Hematopoietic multipotent progenitor cell (in vitro differentiated cells): Measurements from ENCODE around the gene HGD. TPM values are rescaled to one million over a fixed set of nuclear protein-coding genes. Genes with fewer than 3 reads are reported as not detected.
"Not testable (repeated sequence)": the region's sequence is repeated elsewhere in the genome, so short reads cannot be mapped to it uniquely, and the experiment has no call there.

ENCODE experiments used
- DNase-seq, 3 donors: peaks; one replicate each; pipeline ENCODE4 v3.0.0-alpha.2; 2011 to 2015; ENCODE audit warnings: low read depth in 2 of 3, low spot score in 2 of 3
- total RNA-seq: library from RNA; depleted of rRNA; stranded (reverse); fragments of >200 nt; gene quantifications from one replicate; pipeline ENCODE4 v1.2.3, GENCODE V29; 2012

HGD gene
- total RNA-seq, 1 donor, result not detected

- DNase-seq, result no peak
These were observed 40.3 kb downstream of the HGD start for GRCh38 chr3:120641696-120642246.

- DNase-seq, result no peak
These were observed 41.8 kb downstream of the HGD start for GRCh38 chr3:120640231-120640630.

- not testable (repeated sequence) for DNase-seq
These were observed 43.2 kb downstream of the HGD start for GRCh38 chr3:120638820-120639219.

GRCh38 chr3:120637851-120638559, 44.0 kb downstream of the HGD start:
- DNase-seq, result peak in 1 of 3 donors; percentile 43

- no peak for DNase-seq
These were observed 45.1 kb downstream of the HGD start for GRCh38 chr3:120636795-120637401.

- DNase-seq, result no peak
These were observed 47.5 kb downstream of the HGD start for GRCh38 chr3:120634539-120634938.

GRCh38 chr3:120625159-120625586, 56.9 kb downstream of the HGD start:
- DNase-seq, result no peak

- DNase-seq, result no peak
These were observed 58.3 kb downstream of the HGD start for GRCh38 chr3:120623727-120624093.

GRCh38 chr3:120622870-120623726, 58.9 kb downstream of the HGD start:
- peak in 1 of 3 donors; percentile 48 for DNase-seq

- no peak for DNase-seq
These were observed 59.6 kb downstream of the HGD start for GRCh38 chr3:120622457-120622856.

GRCh38 chr3:120616745-120617144, 65.3 kb downstream of the HGD start:
- DNase-seq, result not testable (repeated sequence)

- no peak for DNase-seq
These were observed 66.0 kb downstream of the HGD start for GRCh38 chr3:120615847-120616609.

- no peak for DNase-seq
These were observed 67.3 kb downstream of the HGD start for GRCh38 chr3:120614765-120615164.

- DNase-seq, result no peak
These were observed 73.5 kb downstream of the HGD start for GRCh38 chr3:120608506-120608905.

- no peak for DNase-seq
These were observed 77.3 kb downstream of the HGD start for GRCh38 chr3:120604784-120605183.

- no peak for DNase-seq
These were observed 77.7 kb downstream of the HGD start for GRCh38 chr3:120604382-120604781.

- no peak for DNase-seq
These were observed 79.4 kb downstream of the HGD start for GRCh38 chr3:120602682-120603081.

GRCh38 chr3:120601554-120601953, 80.5 kb downstream of the HGD start:
- DNase-seq, result no peak

GRCh38 chr3:120599211-120599610, 82.8 kb downstream of the HGD start:
- DNase-seq, result no peak

- DNase-seq, result no peak
These were observed 84.5 kb downstream of the HGD start for GRCh38 chr3:120597445-120598049.
